ENCODE measurements around the gene CYP2C19. TPM values are rescaled to one million over a fixed set of nuclear protein-coding genes. Genes with fewer than 3 reads are reported as not detected.

The CYP2C19 gene
- total RNA-seq, 4 donors from 2014 or later = 0.17 TPM; not detected in 3

GRCh38 chr10:94858005-94858404 lies 95.5 kb downstream of the CYP2C19 start:
- H3K4me1 ChIP-seq = no peaks in the 10 kb centered on the region
- H3K4me3 ChIP-seq = no peak overlapping the region
- H3K27ac ChIP-seq (replicated peaks in 1 of 4) = no peak overlapping the region
- no peaks in the 10 kb centered on the region for H3K36me3 ChIP-seq
- no peak for TF ChIP-seq EP300 (IDR thresholded peaks at IDR 0.05)
- TF ChIP-seq CTCF (IDR thresholded peaks at IDR 0.05) = no peak
- no peak for TF ChIP-seq POLR2A (IDR thresholded peaks at IDR 0.05; ENCODE audit: low read depth)
- TF ChIP-seq POLR2AphosphoS5 (IDR thresholded peaks at IDR 0.05) = no peak
- intact Hi-C loops (cut with DNase I) = no loop called here
- peaks cover 0 to 8% (median 3%) of the 10 kb centered on the region in 4 donors for H3K9me3 ChIP-seq
- no peak for DNase-seq (ENCODE audit: extremely low spot score)
- H3K27me3 ChIP-seq = no peaks in the 10 kb centered on the region
- WGBS = 10% methylated on average over 3 of the region's 4 CpGs

GRCh38 chr10:94859086-94859485 lies 96.6 kb downstream of the CYP2C19 start:
- 66% methylated on average over 3 of the region's 3 CpGs for WGBS
- intact Hi-C loops (cut with DNase I) = no loop called here
- no peak overlapping the region for H3K4me3 ChIP-seq
- no peak for DNase-seq (ENCODE audit: extremely low spot score)
- H3K9me3 ChIP-seq = peaks cover 0 to 11% (median 3%) of the 10 kb centered on the region in 4 donors
- no peak overlapping the region for H3K27ac ChIP-seq (replicated peaks in 1 of 4)
- H3K4me1 ChIP-seq = no peaks in the 10 kb centered on the region
- H3K36me3 ChIP-seq = no peaks in the 10 kb centered on the region
- H3K27me3 ChIP-seq = no peaks in the 10 kb centered on the region
- TF ChIP-seq CTCF (IDR thresholded peaks at IDR 0.05) = no peak
- TF ChIP-seq POLR2AphosphoS5 (IDR thresholded peaks at IDR 0.05) = no peak
- TF ChIP-seq EP300 (IDR thresholded peaks at IDR 0.05) = no peak
- no peak for TF ChIP-seq POLR2A (IDR thresholded peaks at IDR 0.05; ENCODE audit: low read depth)

- Histone ChIP-seq H3K27ac (replicated peaks in 1 of 4) (no peak overlapping the region), H3K4me1 (no peaks in the 10 kb centered on the region), H3K4me3 (no peak overlapping the region), H3K36me3 (no peaks in the 10 kb centered on the region), H3K9me3 (no peaks in the 10 kb centered on the region), H3K27me3 (no peaks in the 10 kb centered on the region)
- 90% methylated on average over 1 of the region's 1 CpG for WGBS
- intact Hi-C loops (cut with DNase I) = no loop called here
- TF ChIP-seq POLR2A (IDR thresholded peaks at IDR 0.05; ENCODE audit: low read depth) (no peak), CTCF (IDR thresholded peaks at IDR 0.05) (no peak), POLR2AphosphoS5 (IDR thresholded peaks at IDR 0.05) (no peak), EP300 (IDR thresholded peaks at IDR 0.05) (no peak)
- no peak for DNase-seq (ENCODE audit: extremely low spot score)
Observed at GRCh38 chr10:94878649-94879048, 116.2 kb downstream of the CYP2C19 start.

- no peaks in the 10 kb centered on the region for H3K27me3 ChIP-seq
- WGBS = 63% methylated on average over 1 of the region's 1 CpG
- H3K36me3 ChIP-seq = no peaks in the 10 kb centered on the region
- H3K9me3 ChIP-seq = no peaks in the 10 kb centered on the region
- no peak for DNase-seq (ENCODE audit: extremely low spot score)
- TF ChIP-seq POLR2AphosphoS5 (IDR thresholded peaks at IDR 0.05) (no peak), POLR2A (IDR thresholded peaks at IDR 0.05; ENCODE audit: low read depth) (no peak), EP300 (IDR thresholded peaks at IDR 0.05) (no peak), CTCF (IDR thresholded peaks at IDR 0.05) (no peak)
- intact Hi-C loops (cut with DNase I) = no loop called here
- H3K4me1 ChIP-seq = no peaks in the 10 kb centered on the region
- no peak overlapping the region for H3K27ac ChIP-seq (replicated peaks in 1 of 4)
- no peak overlapping the region for H3K4me3 ChIP-seq
Observed at GRCh38 chr10:94879214-94879613, 116.7 kb downstream of the CYP2C19 start.

GRCh38 chr10:94889123-94889522 lies 126.6 kb downstream of the CYP2C19 start:
- no peak overlapping the region for H3K4me3 ChIP-seq
- no peak for DNase-seq (ENCODE audit: extremely low spot score)
- H3K4me1 ChIP-seq = no peaks in the 10 kb centered on the region
- intact Hi-C loops (cut with DNase I) = no loop called here
- H3K27me3 ChIP-seq = no peaks in the 10 kb centered on the region
- H3K9me3 ChIP-seq = peaks cover 0 to 7% (median 0%) of the 10 kb centered on the region in 4 donors
- no peak for TF ChIP-seq EP300 (IDR thresholded peaks at IDR 0.05)
- no peak for TF ChIP-seq POLR2AphosphoS5 (IDR thresholded peaks at IDR 0.05)
- no peak for TF ChIP-seq CTCF (IDR thresholded peaks at IDR 0.05)
- TF ChIP-seq POLR2A (IDR thresholded peaks at IDR 0.05; ENCODE audit: low read depth) = no peak
- no peaks in the 10 kb centered on the region for H3K36me3 ChIP-seq
- 75% methylated on average over 3 of the region's 3 CpGs for WGBS
- no peak overlapping the region for H3K27ac ChIP-seq (replicated peaks in 1 of 4)

All from esophagus muscularis mucosa (tissue), 4 donors.